ENCODE data around the gene PRIM2.
"Not testable (repeated sequence)": the region's sequence is repeated elsewhere in the genome, so short reads cannot be mapped to it uniquely, and the experiment has no call there.

PRIM2 gene

DNA sequence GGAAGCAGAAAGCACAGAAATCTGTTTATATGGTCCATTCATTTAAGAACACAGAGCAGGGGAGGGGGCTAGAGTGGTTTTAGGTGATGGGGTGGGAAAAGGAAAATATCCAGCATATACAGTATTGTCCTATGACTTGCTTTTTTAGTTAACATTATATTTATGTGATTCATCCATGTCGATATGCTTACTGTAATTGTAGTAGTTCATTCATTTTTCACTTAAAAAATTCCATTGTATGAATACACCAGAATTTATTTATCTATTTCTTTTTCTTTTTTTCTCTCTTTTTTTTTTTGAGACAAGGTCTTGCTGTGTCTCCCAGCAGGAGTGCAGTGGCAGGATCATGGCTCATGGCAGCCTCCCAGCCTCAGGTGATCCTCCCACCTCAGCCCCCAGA, 9.6 kb upstream of the PRIM2 start:
- no peak for DNase-seq

- DNase-seq, result not testable (repeated sequence)
Measured at GRCh38 chr6:57308755-57309154, 8.7 kb upstream of the PRIM2 start.

- not testable (repeated sequence) for DNase-seq
Measured at GRCh38 chr6:57310095-57310816, 7.2 kb upstream of the PRIM2 start.

GRCh38 chr6:57310817-57311157, 6.6 kb upstream of the PRIM2 start:
- DNase-seq, result no peak

GRCh38 chr6:57311300-57312003, 6.0 kb upstream of the PRIM2 start:
- not testable (repeated sequence) for DNase-seq

DNA sequence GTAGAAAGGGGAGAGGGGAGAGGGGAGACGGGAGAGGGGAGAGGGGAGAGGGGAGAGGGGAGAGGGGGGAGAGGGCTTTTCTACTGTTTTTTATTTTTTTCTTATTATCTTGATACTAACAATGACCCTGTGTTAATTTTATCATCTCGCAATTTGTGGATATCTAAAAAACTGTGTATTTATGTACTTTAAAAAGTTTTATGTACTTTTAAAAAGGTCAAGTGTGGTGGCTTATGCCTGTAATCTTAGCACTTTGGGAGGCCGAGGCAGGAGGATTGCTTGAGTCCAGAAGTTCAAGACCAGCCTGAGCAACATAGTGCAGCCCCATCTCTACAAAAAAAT, 5.5 kb upstream of the PRIM2 start:
- no peak for DNase-seq

DNA sequence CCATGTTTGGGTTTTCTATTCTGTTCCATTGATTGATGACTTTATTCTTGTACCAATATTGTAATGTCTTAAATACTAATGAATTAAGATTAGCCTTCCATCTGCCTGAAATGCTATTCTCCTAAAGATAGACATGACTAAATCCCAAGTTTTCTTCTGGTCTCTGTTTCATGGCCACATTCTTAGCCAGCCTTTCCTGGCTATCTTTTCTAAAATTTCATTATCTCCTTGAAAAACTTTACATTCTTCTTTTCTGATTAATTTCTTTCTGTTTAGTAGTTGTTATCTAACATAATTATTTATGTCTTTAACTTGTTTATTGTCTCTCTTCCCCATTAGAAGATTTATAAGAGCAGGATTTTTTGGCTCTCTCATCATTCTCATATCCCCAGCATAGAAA, 4.4 kb upstream of the PRIM2 start:
- DNase-seq, result no peak

DNA sequence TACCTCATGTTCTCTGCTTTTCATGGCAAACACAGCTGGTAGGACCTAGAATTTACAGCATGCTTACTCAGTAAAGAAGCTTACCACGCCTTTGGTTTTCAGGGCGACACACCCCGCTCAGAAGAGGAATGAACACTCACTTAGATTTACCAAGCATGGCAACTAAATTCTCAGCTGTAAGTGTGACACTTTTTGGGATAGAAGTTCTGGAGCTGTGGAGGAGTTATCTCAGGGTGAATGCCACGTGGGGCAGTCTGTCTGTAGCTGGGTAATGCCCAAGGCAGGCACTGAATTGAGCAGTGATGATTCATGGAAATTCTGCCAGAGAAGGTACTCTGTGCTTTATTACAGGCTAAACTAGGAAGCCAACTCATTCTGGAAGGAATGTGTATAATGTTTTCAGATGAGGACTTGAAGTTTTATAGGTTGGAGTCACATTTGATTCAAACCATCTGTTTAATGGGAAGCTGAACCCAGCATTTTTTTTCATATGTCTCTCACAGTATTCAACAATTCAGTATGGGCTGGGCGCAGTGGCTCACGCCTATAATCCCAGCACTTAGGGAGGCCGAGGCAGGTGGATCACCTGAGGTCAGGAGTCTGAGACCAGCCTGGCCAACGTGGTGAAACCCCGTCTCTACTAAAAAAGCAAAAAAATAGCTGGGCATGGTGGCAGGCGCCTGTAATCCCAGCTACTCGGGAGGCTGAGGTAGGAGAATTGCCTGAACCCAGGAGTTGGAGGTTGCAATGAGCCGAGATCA, 3.5 kb upstream of the PRIM2 start:
- DNase-seq, result peak in 5 of 56 donors; percentile 5 to 34 (median 14)

- no peak for DNase-seq
Measured at GRCh38 chr6:57315111-57315510, 2.3 kb upstream of the PRIM2 start.

DNA sequence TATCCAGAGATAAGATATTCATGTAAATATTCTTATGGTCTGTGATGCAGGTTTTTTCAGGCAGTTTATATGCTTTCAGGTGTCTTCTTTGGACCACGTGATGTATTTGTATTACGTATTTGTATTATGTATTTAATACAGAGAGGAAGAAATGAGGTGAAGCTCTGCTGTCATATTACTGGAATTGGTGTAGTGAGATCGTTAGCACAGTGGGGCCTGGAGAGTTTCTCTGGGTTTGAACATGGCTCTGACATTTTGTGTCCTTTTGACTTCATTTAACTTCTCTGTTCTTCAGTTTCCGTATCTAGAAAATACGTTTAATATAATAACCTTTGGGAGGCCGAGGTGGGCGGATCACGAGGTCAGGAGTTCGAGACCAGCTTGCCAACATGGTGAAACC, 1.6 kb upstream of the PRIM2 start:
- DNase-seq, result no peak

DNA sequence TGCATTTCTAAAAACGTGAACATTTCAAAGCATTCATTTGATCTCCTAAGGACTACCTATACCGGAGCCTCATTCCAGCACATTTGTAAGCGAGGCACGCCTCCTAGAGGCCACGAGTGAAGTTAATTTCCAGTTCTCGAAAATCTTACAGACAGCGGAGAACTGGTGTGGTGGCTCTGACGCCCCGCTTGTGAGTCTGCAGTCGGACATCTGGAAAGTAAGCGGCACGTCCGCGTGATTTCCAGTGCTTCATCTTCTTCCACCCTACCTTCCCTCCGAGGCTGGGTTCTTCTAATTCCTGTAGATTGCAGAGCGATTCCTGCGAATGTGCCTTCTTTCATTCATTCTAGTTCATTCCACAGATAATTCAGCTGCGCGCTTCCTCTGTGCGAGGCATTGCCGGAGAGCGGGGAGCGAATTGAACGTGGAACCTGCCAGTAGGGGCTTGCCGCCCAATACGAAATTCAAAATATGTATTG, 810 bp upstream of the PRIM2 start:
- DNase-seq, result peak; percentile 3 to 91 (median 70)

DNA sequence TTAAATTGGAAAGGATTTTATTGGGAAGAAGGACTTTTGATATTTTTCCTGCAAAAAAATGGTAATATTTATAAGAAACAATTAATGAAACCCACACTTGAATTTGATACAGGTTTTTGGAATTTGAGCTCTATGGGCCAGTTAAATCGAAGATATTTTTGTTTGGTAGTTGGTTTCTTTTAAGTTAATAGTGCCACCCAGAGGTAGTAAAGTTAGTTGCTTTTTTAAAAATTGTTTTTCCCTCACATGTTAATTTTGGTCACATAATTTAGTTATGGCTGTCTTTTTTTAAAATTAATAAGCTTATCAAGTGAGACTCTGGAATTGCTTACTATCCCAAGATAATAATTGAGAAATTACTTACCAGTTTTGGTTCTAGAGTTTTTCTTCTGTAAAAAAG, 7.1 kb downstream of the PRIM2 start:
- no peak for DNase-seq

GRCh38 chr6:57327311-57327710, 9.9 kb downstream of the PRIM2 start:
- DNase-seq, result no peak

DNA sequence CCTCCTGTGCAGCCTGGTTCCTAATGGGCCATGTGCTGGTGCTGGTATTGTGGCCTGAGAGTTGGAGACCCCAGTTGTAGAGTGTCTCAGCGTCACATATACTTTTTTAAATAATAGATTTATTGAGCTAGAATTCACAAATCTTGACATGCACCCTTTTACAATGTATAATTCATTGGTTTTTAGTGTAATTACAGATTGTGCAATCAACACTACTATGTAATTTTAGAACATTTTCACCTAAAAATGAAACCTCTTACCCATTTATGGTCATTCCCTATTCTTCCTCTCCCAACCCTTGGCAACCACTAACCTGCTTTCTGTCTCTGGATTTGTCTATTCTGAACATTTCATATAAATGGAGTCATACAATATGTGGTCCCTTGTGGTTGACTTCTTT, 10.6 kb downstream of the PRIM2 start:
- no peak for DNase-seq

DNA sequence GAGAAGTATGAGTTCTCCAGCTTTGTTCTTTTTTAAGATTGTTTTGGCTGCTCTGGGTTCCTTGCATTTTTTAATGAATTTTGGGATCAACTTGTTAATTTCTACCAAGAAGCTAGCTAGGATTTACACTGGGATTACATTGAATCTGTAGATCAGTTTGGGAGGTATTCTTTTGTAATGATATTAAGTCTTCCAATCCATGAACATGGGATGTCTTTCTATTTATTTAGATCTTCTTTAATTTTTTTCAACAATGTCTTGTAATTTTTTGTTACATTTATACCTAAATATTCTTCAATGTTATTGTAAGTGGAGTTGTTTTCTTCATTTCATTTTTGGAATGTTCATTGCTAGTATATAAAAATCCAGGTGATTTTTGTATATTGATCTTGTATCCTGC, 12.5 kb downstream of the PRIM2 start:
- no peak for DNase-seq

GRCh38 chr6:57342148-57342669, 24.8 kb downstream of the PRIM2 start:
- DNase-seq, result no peak

GRCh38 chr6:57343342-57343741, 25.9 kb downstream of the PRIM2 start:
- not testable (repeated sequence) for DNase-seq

DNA sequence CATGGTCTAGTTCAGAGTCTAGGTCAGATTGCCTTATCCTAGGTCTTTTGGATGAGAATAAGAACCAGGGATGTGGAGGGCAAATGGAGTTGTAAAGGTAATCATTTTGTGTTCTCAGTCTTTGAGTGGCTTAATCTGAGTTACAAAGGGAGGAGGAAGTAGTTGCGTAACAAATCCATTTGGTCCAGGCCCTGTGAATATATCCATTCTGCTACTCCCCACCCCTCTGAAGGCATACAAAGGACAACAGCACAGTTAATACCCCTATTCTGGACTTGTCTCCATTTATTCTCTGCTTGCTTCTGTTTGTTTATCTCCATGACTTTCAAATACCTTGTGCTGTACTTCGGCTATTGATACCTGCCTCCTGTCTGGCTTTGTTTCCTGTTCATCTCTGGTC, 29.3 kb downstream of the PRIM2 start:
- DNase-seq, result not testable (repeated sequence)

GRCh38 chr6:57347597-57347996, 30.2 kb downstream of the PRIM2 start:
- not testable (repeated sequence) for DNase-seq

DNA sequence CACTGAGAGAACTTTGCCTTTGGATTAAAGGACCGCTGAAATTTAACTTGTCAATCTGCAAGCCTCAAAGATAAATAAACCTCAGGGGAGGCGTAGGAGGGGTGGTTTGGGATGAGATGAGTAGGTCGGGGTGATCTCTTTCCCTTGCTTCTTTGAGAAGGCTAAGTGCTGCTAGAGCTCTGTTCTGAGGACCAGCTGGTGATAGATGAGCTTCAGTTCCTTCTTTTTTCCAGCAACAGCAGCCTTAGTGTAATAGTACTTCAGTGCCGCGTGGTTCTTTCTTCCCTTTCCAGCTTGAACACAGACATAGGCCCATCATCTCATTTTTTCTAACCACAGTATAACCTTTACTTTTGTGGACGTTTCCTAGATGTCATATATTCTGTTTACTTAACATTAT, 33.0 kb downstream of the PRIM2 start:
- not testable (repeated sequence) for DNase-seq

GRCh38 chr6:57352596-57352995, 35.2 kb downstream of the PRIM2 start:
- not testable (repeated sequence) for DNase-seq

DNA sequence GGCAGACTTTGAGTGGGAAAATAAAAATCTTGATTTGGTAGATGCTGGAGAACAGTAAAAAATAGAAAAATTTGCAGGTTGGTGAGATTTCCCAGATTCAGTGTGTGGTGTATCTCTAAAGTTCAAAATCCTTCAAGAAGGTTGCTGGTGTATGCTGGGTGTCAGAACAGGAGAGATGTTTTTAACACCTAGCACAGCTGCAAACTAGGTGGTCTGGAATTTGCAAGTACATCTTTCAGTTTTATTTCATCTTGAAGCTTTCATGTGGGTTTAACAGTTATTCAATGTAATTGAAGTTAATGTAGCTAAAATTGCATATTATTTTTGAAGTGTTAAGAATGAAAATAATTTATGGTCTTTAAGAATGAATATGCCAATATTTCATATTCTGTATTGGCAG, 40.9 kb downstream of the PRIM2 start:
- DNase-seq, result not testable (repeated sequence)
